ENCODE results near the gene TFF3. TPM values are rescaled to one million over a fixed set of nuclear protein-coding genes. Genes with fewer than 3 reads are reported as not detected.

TFF3 gene
- total RNA-seq, 2 experiments from 2014 or later = not detected

DNA sequence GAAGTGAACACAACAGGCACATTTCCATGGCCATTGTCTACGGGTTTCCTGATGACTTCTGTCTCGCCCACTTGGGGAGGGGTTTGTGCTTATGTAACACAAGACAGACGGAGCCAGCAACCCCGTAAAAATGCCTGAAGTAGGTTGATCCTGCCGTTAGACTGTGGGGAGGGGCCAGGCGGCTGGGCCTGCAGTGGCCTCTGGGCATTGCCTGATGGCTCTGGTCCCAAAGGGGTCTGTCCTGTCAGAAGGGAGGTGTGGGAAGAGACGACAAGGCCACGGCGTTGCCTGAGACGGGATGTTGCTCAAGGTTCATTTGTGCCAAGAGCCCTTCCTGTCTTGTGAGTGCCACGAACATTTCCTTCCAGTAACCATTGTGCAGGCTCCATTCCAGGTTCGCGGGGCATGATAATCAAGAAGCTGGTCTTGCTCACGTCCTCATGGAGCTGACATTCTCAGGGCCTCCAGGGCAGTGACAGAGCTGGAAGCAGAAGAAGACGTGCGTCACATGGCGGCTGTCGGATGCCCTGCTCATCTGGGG lies 51.5 kb downstream of the TFF3 start:
- POLR2A ChIA-PET = no interaction called here
- Mint-ChIP-seq H3K27me3 (no peaks in the 10 kb centered on the region), H3K9me3 (no peaks in the 10 kb centered on the region), H3K4me1 (peaks cover 19% of the 10 kb centered on the region), H3K27ac (no peak overlapping the region), H3K36me3 (peaks cover 7% of the 10 kb centered on the region), H3K4me3 (no peak overlapping the region)
- DNase-seq = no peak
- no peak for ATAC-seq (ENCODE audit: low read depth)

DNA sequence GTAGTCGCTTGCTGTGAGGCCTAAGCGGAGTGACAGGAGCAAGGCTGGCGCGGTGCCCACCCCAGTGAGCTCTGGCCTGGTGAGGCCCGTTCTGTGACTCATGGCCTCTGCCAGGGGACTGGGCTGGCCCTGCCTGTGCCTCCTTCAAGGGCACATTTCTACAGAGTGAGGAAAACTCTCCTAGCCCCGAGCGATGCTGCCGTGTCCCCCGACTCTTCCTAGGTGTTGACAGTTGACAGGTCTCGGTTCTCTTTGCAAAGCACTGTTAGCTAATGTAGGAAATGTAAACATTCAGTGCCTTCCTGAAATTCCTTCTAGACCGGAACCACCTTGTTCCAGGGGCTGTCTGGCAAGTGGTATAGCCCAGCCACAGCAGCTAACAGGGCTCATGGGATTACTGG lies 52.4 kb downstream of the TFF3 start:
- Mint-ChIP-seq H3K27ac (no peak overlapping the region), H3K9me3 (no peaks in the 10 kb centered on the region)
- POLR2A ChIA-PET = no interaction called here

DNA sequence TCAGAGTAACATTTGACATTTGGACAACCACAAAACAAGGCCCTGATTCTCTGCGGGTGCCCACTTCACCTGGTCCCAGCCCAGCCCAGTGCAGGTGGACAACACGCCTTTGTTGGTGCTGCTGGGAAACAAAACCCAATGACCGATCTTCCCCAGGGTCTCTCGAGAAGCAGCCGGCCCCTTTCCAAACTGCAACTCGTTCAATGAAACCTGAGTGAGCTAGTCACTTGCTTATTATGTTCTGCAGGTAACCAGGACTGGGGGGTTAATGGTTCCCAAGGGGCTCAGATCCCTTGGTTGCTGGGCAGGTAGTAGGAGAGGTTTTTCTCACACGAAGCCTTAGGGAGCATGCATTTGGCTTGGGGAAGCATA lies 53.4 kb downstream of the TFF3 start:
- Mint-ChIP-seq H3K27me3 (peaks cover 5% of the 10 kb centered on the region), H3K9me3 (no peaks in the 10 kb centered on the region), H3K4me3 (no peak overlapping the region), H3K27ac (no peak overlapping the region), H3K4me1 (peaks cover 14% of the 10 kb centered on the region), H3K36me3 (peaks cover 5% of the 10 kb centered on the region)
- no peak for DNase-seq
- POLR2A ChIA-PET = interaction anchor here (1.5 kb wide), 1 partner anchor 23 kb away, joined by 3 read pairs; no protein-coding TSS in a partner anchor
- no peak for ATAC-seq (ENCODE audit: low read depth)

More for the DNA sequence above, 52.4 kb downstream of the TFF3 start:
- DNase-seq = no peak
- Mint-ChIP-seq H3K4me3 (no peak overlapping the region), H3K4me1 (peaks cover 18% of the 10 kb centered on the region), H3K27me3 (peaks cover 3% of the 10 kb centered on the region), H3K36me3 (peaks cover 7% of the 10 kb centered on the region)
- ATAC-seq (ENCODE audit: low read depth) = no peak

Other genes with a start within 250 kb of the TFF3 start
- gene UMODL1, start 244.1 kb downstream of the TFF3 start, total RNA-seq = under 1 TPM; 0.26 to 0.30 TPM
- gene ABCG1, start 96.3 kb downstream of the TFF3 start, total RNA-seq = 10 to 100 TPM; 12.2 to 13.2 TPM
- gene TFF2, start 35.6 kb upstream of the TFF3 start, total RNA-seq = not detected
- gene TFF1, start 51.1 kb upstream of the TFF3 start, total RNA-seq = not detected
- 10 to 100 TPM in 1 of 2 experiments, 1 to 10 TPM in 1; 7.8 to 10.7 TPM for gene TMPRSS3, start 80.6 kb upstream of the TFF3 start, total RNA-seq
- gene UBASH3A, start 88.5 kb upstream of the TFF3 start, total RNA-seq = 10 to 100 TPM; 77.8 to 80.2 TPM
- gene RSPH1, start 180.8 kb upstream of the TFF3 start, total RNA-seq = not detected
- gene SLC37A1, start 198.4 kb upstream of the TFF3 start, total RNA-seq = 10 to 100 TPM; 24.7 to 25.4 TPM

All from activated naive CD8-positive, alpha-beta T cell treated with anti-CD3 and anti-CD28 coated beads, Interleukin-2, amount 10 ng/mL, durations not matched to agents 7 days and 5 days (primary cell).